ENCODE data around the gene SLAMF7. TPM values are rescaled to one million over a fixed set of nuclear protein-coding genes. Genes with fewer than 3 reads are reported as not detected.

Gene SLAMF7
- total RNA-seq, 1 donor from 2014 or later, result 0.08 TPM

- H3K36me3 ChIP-seq (ENCODE audit: control insufficient read depth, insufficient read depth, low read length), result no peaks in the 10 kb centered on the region
- no peak for TF ChIP-seq CTCF (IDR thresholded peaks at IDR 0.05; ENCODE audit: insufficient read depth, low read length, poor library complexity, severe bottlenecking)
- H3K27me3 ChIP-seq (ENCODE audit: control insufficient read depth, insufficient read depth, low read length), result no peaks in the 10 kb centered on the region
- DNase-seq (ENCODE audit: low read depth), result no peak
- H3K4me3 ChIP-seq (ENCODE audit: low read depth, low read length), result no peak overlapping the region
These were observed 7.1 kb upstream of the SLAMF7 start for GRCh38 chr1:160731990-160732389.

- Histone ChIP-seq H3K4me3 (ENCODE audit: low read depth, low read length) (no peak overlapping the region), H3K36me3 (ENCODE audit: control insufficient read depth, insufficient read depth, low read length) (no peaks in the 10 kb centered on the region), H3K27me3 (ENCODE audit: control insufficient read depth, insufficient read depth, low read length) (no peaks in the 10 kb centered on the region)
- no peak for DNase-seq (ENCODE audit: low read depth)
- no peak for TF ChIP-seq CTCF (IDR thresholded peaks at IDR 0.05; ENCODE audit: insufficient read depth, low read length, poor library complexity, severe bottlenecking)
These were observed 5.1 kb upstream of the SLAMF7 start for GRCh38 chr1:160733898-160734297.

GRCh38 chr1:160734301-160734700, 4.7 kb upstream of the SLAMF7 start:
- DNase-seq (ENCODE audit: low read depth), result no peak
- TF ChIP-seq CTCF (IDR thresholded peaks at IDR 0.05; ENCODE audit: insufficient read depth, low read length, poor library complexity, severe bottlenecking), result no peak
- Histone ChIP-seq H3K4me3 (ENCODE audit: low read depth, low read length) (no peak overlapping the region), H3K27me3 (ENCODE audit: control insufficient read depth, insufficient read depth, low read length) (no peaks in the 10 kb centered on the region), H3K36me3 (ENCODE audit: control insufficient read depth, insufficient read depth, low read length) (no peaks in the 10 kb centered on the region)

- no peak for DNase-seq (ENCODE audit: low read depth)
- TF ChIP-seq CTCF (IDR thresholded peaks at IDR 0.05; ENCODE audit: insufficient read depth, low read length, poor library complexity, severe bottlenecking), result no peak
- Histone ChIP-seq H3K36me3 (ENCODE audit: control insufficient read depth, insufficient read depth, low read length) (no peaks in the 10 kb centered on the region), H3K27me3 (ENCODE audit: control insufficient read depth, insufficient read depth, low read length) (no peaks in the 10 kb centered on the region), H3K4me3 (ENCODE audit: low read depth, low read length) (no peak overlapping the region)
These were observed 776 bp upstream of the SLAMF7 start for GRCh38 chr1:160738271-160738670.

GRCh38 chr1:160740133-160740688, 1.2 kb downstream of the SLAMF7 start:
- H3K27me3 ChIP-seq (ENCODE audit: control insufficient read depth, insufficient read depth, low read length), result no peaks in the 10 kb centered on the region
- TF ChIP-seq CTCF (IDR thresholded peaks at IDR 0.05; ENCODE audit: insufficient read depth, low read length, poor library complexity, severe bottlenecking), result no peak
- no peaks in the 10 kb centered on the region for H3K36me3 ChIP-seq (ENCODE audit: control insufficient read depth, insufficient read depth, low read length)
- no peak for DNase-seq (ENCODE audit: low read depth)
- H3K4me3 ChIP-seq (ENCODE audit: low read depth, low read length), result no peak overlapping the region

GRCh38 chr1:160741092-160741501, 2.0 kb downstream of the SLAMF7 start:
- no peak for TF ChIP-seq CTCF (IDR thresholded peaks at IDR 0.05; ENCODE audit: insufficient read depth, low read length, poor library complexity, severe bottlenecking)
- Histone ChIP-seq H3K27me3 (ENCODE audit: control insufficient read depth, insufficient read depth, low read length) (no peaks in the 10 kb centered on the region), H3K4me3 (ENCODE audit: low read depth, low read length) (no peak overlapping the region), H3K36me3 (ENCODE audit: control insufficient read depth, insufficient read depth, low read length) (no peaks in the 10 kb centered on the region)
- no peak for DNase-seq (ENCODE audit: low read depth)

Data from kidney epithelial cell (primary cell).